H1 (cell line): ENCODE measurements around the gene SYNJ1. TPM values are rescaled to one million over a fixed set of nuclear protein-coding genes. Genes with fewer than 3 reads are reported as not detected.
A peak's percentile ranks its signal among the peaks of the same experiment; 100 is the strongest.

Experiments used
- CTCF ChIA-PET: fragments of 300-600 bp; sonication (Branson Sonifier 250); formaldehyde crosslinking; loops from one replicate; lab custom pipeline; 2021; ENCODE audit not compliant: partially characterized antibody; lab: Charles Lee
- POLR2A ChIA-PET: fragments of 300-600 bp; sonication (Branson Sonifier 250); formaldehyde crosslinking; loops from one replicate; lab custom pipeline; 2021; ENCODE audit warnings: inconsistent platforms; ENCODE audit not compliant: partially characterized antibody; lab: Charles Lee
- DNase-seq, 2 experiments: peaks; one replicate each; pipeline versions ENCODE4 v3.0.0 to v3.0.0-alpha.2; 2010 to 2022; ENCODE audit warnings: low spot score in 2 of 2, low read depth in 1 of 2, mixed read lengths in 1 of 2
- FAIRE-seq: peaks from 2 replicates; lab custom pipeline; 2011; peaks lifted over from hg19 to GRCh38; lab: Jason Lieb, UNC
- H2AFZ ChIP-seq: 2 replicates; pipeline ENCODE4 v1.8.1; 2012; ENCODE audit warnings: low read length, inconsistent platforms
- H2AK5ac ChIP-seq: 2 replicates; pipeline ENCODE4 v1.6.1; 2013; ENCODE audit warnings: low read depth, low read length
- H2BK120ac ChIP-seq: replicated peaks from 2 replicates; pipeline ENCODE3; 2013; ENCODE audit warnings: low read depth, low read length, inconsistent platforms
- H2BK12ac ChIP-seq: 2 replicates; pipeline ENCODE4 v1.6.1; 2013; ENCODE audit warnings: low read depth, low read length
- H2BK15ac ChIP-seq: 2 replicates; pipeline ENCODE4 v1.6.1; 2013; ENCODE audit warnings: low read length
- H2BK20ac ChIP-seq: 2 replicates; pipeline ENCODE4 v1.6.1; 2013; ENCODE audit warnings: low read length
- H2BK5ac ChIP-seq: 2 replicates; pipeline ENCODE4 v1.6.1; 2013; ENCODE audit warnings: low read depth, low read length
- H3K14ac ChIP-seq: 2 replicates; pipeline ENCODE4 v1.6.1; 2013; ENCODE audit warnings: inconsistent platforms; ENCODE audit not compliant: insufficient read length
- H3K18ac ChIP-seq: 2 replicates; pipeline ENCODE4 v1.6.1; 2013; ENCODE audit warnings: low read length; ENCODE audit errors: extremely low read depth
- H3K23ac ChIP-seq: 2 replicates; pipeline ENCODE4 v1.6.1; 2013; ENCODE audit warnings: inconsistent platforms; ENCODE audit not compliant: insufficient read length
- H3K23me2 ChIP-seq: 2 replicates; pipeline ENCODE4 v1.6.1; 2013; ENCODE audit warnings: low read depth, low read length
- H3K27ac ChIP-seq: 2 replicates; pipeline ENCODE4 v1.6.1; 2011; ENCODE audit warnings: low read depth, low read length, inconsistent platforms
- H3K27me3 ChIP-seq, 4 experiments: replicated peaks in 1 of 4; 1 replicate in 1 of 4; 2 replicates in 3 of 4; pipeline versions ENCODE4 v1.6.1 to v1.8.1; 2011 to 2013; ENCODE audit warnings: low read length in 3 of 4, mild to moderate bottlenecking in 3 of 4, inconsistent platforms in 2 of 4, mixed read lengths in 2 of 4, moderate library complexity in 1 of 4; ENCODE audit not compliant: control insufficient read depth in 3 of 4, insufficient read depth in 3 of 4; ENCODE audit errors: extremely low read depth in 1 of 4
- H3K36me3 ChIP-seq, 4 experiments: 2 replicates each; pipeline versions ENCODE4 v1.6.1 to v1.8.1; 2011 to 2013; ENCODE audit warnings: mild to moderate bottlenecking in 4 of 4, low read length in 3 of 4, moderate library complexity in 2 of 4, control low read depth in 1 of 4, inconsistent platforms in 1 of 4; ENCODE audit not compliant: insufficient read depth in 4 of 4, control insufficient read depth in 2 of 4
- H3K4ac ChIP-seq: replicated peaks from 2 replicates; pipeline ENCODE3; 2013; ENCODE audit warnings: low read length, low read depth, mixed read lengths, inconsistent platforms; ENCODE audit not compliant: insufficient read length
- H3K4me1 ChIP-seq, 4 experiments: replicated peaks in 1 of 4; 1 replicate in 1 of 4; 2 replicates in 3 of 4; pipeline versions ENCODE4 v1.6.1 to v1.8.1; 2011 to 2013; ENCODE audit warnings: low read length in 3 of 4, inconsistent platforms in 2 of 4, mixed read lengths in 1 of 4; ENCODE audit not compliant: insufficient read depth in 4 of 4, control insufficient read depth in 3 of 4
- H3K4me2 ChIP-seq, 2 experiments: 2 replicates each; pipeline versions ENCODE4 v1.6.1 to v1.8.1; 2011 to 2013; ENCODE audit warnings: low read depth in 2 of 2, low read length in 2 of 2, control low read depth in 1 of 2, inconsistent platforms in 1 of 2, mild to moderate bottlenecking in 1 of 2; ENCODE audit not compliant: insufficient read depth in 1 of 2
- H3K4me3 ChIP-seq, 4 experiments: fragments of 200-600, 300-600 bp in 1 of 4; sonication (generic), shearing (Covaris generic), sonication (Bioruptor Twin) in 1 of 4; 2 replicates each; pipeline versions ENCODE4 v1.5.1 to v1.8.1; 2011 to 2016; ENCODE audit warnings: low read length in 4 of 4, low read depth in 3 of 4, control low read depth in 2 of 4, inconsistent platforms in 2 of 4, mild to moderate bottlenecking in 2 of 4, mixed read lengths in 1 of 4, moderate library complexity in 1 of 4; ENCODE audit not compliant: insufficient read depth in 2 of 4; ENCODE audit errors: extremely low read depth in 1 of 4
- H3K56ac ChIP-seq: replicated peaks from 2 replicates; pipeline ENCODE3; 2013; ENCODE audit warnings: low read depth, mild to moderate bottlenecking, mixed read lengths, low read length, inconsistent platforms; ENCODE audit not compliant: insufficient read length
- H3K79me1 ChIP-seq: 2 replicates; pipeline ENCODE4 v1.6.1; 2013; ENCODE audit warnings: low read depth, low read length, control low read depth
- H3K79me2 ChIP-seq, 2 experiments: 2 replicates each; pipeline versions ENCODE4 v1.6.1 to v1.8.1; 2012 to 2013; ENCODE audit warnings: low read length in 2 of 2, mild to moderate bottlenecking in 2 of 2, inconsistent platforms in 1 of 2; ENCODE audit not compliant: insufficient read depth in 2 of 2, control insufficient read depth in 1 of 2
- H3K9ac ChIP-seq, 4 experiments: replicated peaks in 1 of 4; 1 replicate in 1 of 4; 2 replicates in 3 of 4; pipeline versions ENCODE4 v1.6.1 to v1.8.1; 2011 to 2013; ENCODE audit warnings: low read depth in 3 of 4, low read length in 3 of 4, control low read depth in 2 of 4, mild to moderate bottlenecking in 2 of 4, moderate library complexity in 2 of 4, inconsistent platforms in 1 of 4; ENCODE audit errors: extremely low read depth in 1 of 4
- H3K9me3 ChIP-seq, 2 experiments: 2 replicates each; pipeline versions ENCODE4 v1.6.1 to v1.8.1; 2012 to 2013; ENCODE audit warnings: mild to moderate bottlenecking in 2 of 2, moderate library complexity in 2 of 2, control low read depth in 1 of 2, inconsistent platforms in 1 of 2, low read depth in 1 of 2, low read length in 1 of 2, mixed read lengths in 1 of 2; ENCODE audit not compliant: insufficient read depth in 2 of 2
- H4K20me1 ChIP-seq, 2 experiments: replicated peaks in 1 of 2; 2 replicates each; pipeline versions ENCODE3 to v1.8.1; 2011 to 2013; ENCODE audit warnings: inconsistent platforms in 2 of 2, low read length in 2 of 2, mild to moderate bottlenecking in 1 of 2; ENCODE audit not compliant: insufficient read depth in 2 of 2, control insufficient read depth in 1 of 2
- H4K5ac ChIP-seq: 2 replicates; pipeline ENCODE4 v1.6.1; 2013; ENCODE audit warnings: low read length, low read depth, mixed read lengths, inconsistent platforms; ENCODE audit not compliant: insufficient read length
- H4K8ac ChIP-seq: 2 replicates; pipeline ENCODE4 v1.8.0; 2013; ENCODE audit warnings: mild to moderate bottlenecking, moderate library complexity, low read length, inconsistent platforms; ENCODE audit not compliant: insufficient read depth; ENCODE audit errors: extremely low read depth
- H4K91ac ChIP-seq: replicated peaks from 2 replicates; pipeline ENCODE3; 2013; ENCODE audit warnings: low read length, mixed read lengths, inconsistent platforms; ENCODE audit not compliant: insufficient read length
- ASH2L ChIP-seq: fragments of 200-600, 300-600 bp; sonication (generic); IDR thresholded peaks from one replicate; pipeline ENCODE4 v1.7.1; 2017; ENCODE audit warnings: low read length
- HDAC6 ChIP-seq: IDR thresholded peaks from one replicate; pipeline ENCODE4 v1.7.1; 2012; ENCODE audit warnings: low read depth, mild to moderate bottlenecking, inconsistent platforms, low read length, moderate library complexity
- KDM1A ChIP-seq: fragments of 200-600, 300-600 bp; sonication (generic); IDR thresholded peaks from 2 replicates; pipeline ENCODE4 v1.7.1; 2016; ENCODE audit warnings: mild to moderate bottlenecking, low read length, borderline replicate concordance
- SIN3A ChIP-seq, 2 experiments: IDR thresholded peaks in 1 of 2; conservative IDR thresholded peaks in 1 of 2; 2 replicates each; pipeline ENCODE4 v1.6.1; 2011 to 2012; ENCODE audit warnings: low read length in 2 of 2, improper control_type of control experiment in 1 of 2, low read depth in 1 of 2, mild to moderate bottlenecking in 1 of 2
- SP1 ChIP-seq: IDR thresholded peaks from 2 replicates; pipeline ENCODE4 v1.6.1; 2011; ENCODE audit warnings: low read depth, low read length
- SRF ChIP-seq: IDR thresholded peaks from 2 replicates; pipeline ENCODE4 v1.6.1; 2011; ENCODE audit warnings: mild to moderate bottlenecking, low read depth, low read length, moderate library complexity
- WGBS, 2 experiments: shearing (Covaris generic) in 1 of 2; methylation state at CpG; one replicate each; pipeline versions ENCODE4 v1.1.6 to v1.1.7; 2013 to 2015; ENCODE audit warnings: low lambda C conversion rate in 2 of 2, mixed read lengths in 2 of 2, inconsistent platforms in 1 of 2, low coverage in 1 of 2, missing lambda C conversion rate in 1 of 2; ENCODE audit not compliant: insufficient replicate concordance in 2 of 2, insufficient coverage in 1 of 2, insufficient read length in 1 of 2; ENCODE audit errors: extremely low coverage in 1 of 2, missing lambda C conversion rate in 1 of 2; 5-methylcytosine and 5-hydroxymethylcytosine counted together
- polyA plus RNA-seq, 7 experiments: library from polyadenylated mRNA; depleted of rRNA in 3 of 7; stranded (reverse) in 5 of 7; unstranded in 2 of 7; fragments of >200 nt in 5 of 7; fragments of 200-250 nt in 2 of 7; gene quantifications; 1 replicate in 5 of 7; 2 replicates in 1 of 7; 4 replicates in 1 of 7; pipeline versions ENCODE4 v1.2.1 to v1.2.3, GENCODE V29; 2011 to 2013; ENCODE audit warnings: missing spikeins in 2 of 7, mixed read lengths in 2 of 7
- total RNA-seq: library from RNA; stranded (reverse); fragmentation: NEBNext Ultra II Directional; extraction: Animal tissue kit (Norgen Biotek cat#: 25700); gene quantifications from 2 replicates; pipeline ENCODE4 v1.2.1, GENCODE V29; 2021

Gene SYNJ1
- total and polyA plus RNA-seq, 2 of the 8 experiments (the other 6 are each of a cell fraction or from before 2014, with no cell fraction given), result 1.3 to 4.3 TPM

DNA sequence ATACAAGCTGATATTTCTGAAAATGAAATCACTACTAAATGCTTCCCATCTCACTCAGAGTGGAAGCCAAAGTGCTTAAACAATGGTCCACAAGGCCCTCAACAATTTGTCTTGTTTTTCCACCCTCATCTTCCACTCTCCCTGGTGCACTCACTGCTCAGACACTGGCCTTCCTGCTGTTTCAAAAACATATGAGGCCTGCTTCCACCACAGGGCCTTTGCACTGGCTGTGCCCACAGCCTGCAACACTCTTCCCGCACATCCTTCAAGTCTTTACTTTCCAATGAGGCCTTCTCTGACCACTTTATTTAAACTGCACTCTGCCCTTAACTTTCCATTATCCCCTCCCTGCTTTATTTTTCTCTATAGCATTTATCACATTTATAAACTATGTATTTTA is 53.8 kb downstream of the SYNJ1 start:
- H3K14ac ChIP-seq, result no peak overlapping the region
- no peaks in the 10 kb centered on the region for H3K23me2 ChIP-seq
- no peak overlapping the region for H3K4me3 ChIP-seq
- no peaks in the 10 kb centered on the region for H3K79me1 ChIP-seq
- TF ChIP-seq HDAC6, result no peak
- no peak for TF ChIP-seq SIN3A (conservative IDR thresholded peaks at IDR 0.05 in 1 of 2, IDR thresholded peaks at IDR 0.05 in 1 of 2; ENCODE audit: low read depth in 1 of 2, low read length in 2 of 2)
- peak; percentile 83; the same call in 1 of the 2 replicates for TF ChIP-seq KDM1A
- TF ChIP-seq SP1, result no peak
- TF ChIP-seq SRF, result no peak
- no peak for TF ChIP-seq ASH2L
- TF ChIP-seq, all 59 proteins: peak for 1
- no peak overlapping the region for H3K23ac ChIP-seq
- no peak overlapping the region for H3K18ac ChIP-seq
- H3K9me3 ChIP-seq, result no peaks in the 10 kb centered on the region
- no peaks in the 10 kb centered on the region for H4K20me1 ChIP-seq
- ChIA-PET POLR2A (no interaction called here), CTCF (no interaction called here)
- no peak overlapping the region for H2BK15ac ChIP-seq
- H3K4me2 ChIP-seq, result no peak overlapping the region
- no peak overlapping the region; the same call in 1 of the 2 replicates for H4K8ac ChIP-seq
- H4K5ac ChIP-seq, result no peak overlapping the region
- H3K56ac ChIP-seq, result no peak overlapping the region
- no peak overlapping the region for H3K27ac ChIP-seq
- no peak overlapping the region for H2BK20ac ChIP-seq
- H3K4ac ChIP-seq, result no peak overlapping the region
- FAIRE-seq (no peak), DNase-seq (no peak)
- H2BK5ac ChIP-seq, result no peak overlapping the region
- H3K9ac ChIP-seq, result no peak overlapping the region
- no peak overlapping the region for H2BK120ac ChIP-seq
- no peaks in the 10 kb centered on the region for H3K27me3 ChIP-seq
- H4K91ac ChIP-seq, result no peak overlapping the region
- H3K4me1 ChIP-seq, result no peaks in the 10 kb centered on the region
- H2BK12ac ChIP-seq, result no peak overlapping the region
- no peaks in the 10 kb centered on the region for H3K36me3 ChIP-seq
- H3K79me2 ChIP-seq, result no peaks in the 10 kb centered on the region
- no peak overlapping the region for H2AK5ac ChIP-seq
- WGBS, 2 experiments, result 95% methylated on average over 1 of the region's 1 CpG; no CpG with 5 or more reads in 1 of the 2 experiments
- H2AFZ ChIP-seq, result no peak overlapping the region
